Tibial nerve (tissue), 4 donors: Measurements from ENCODE around the gene PITPNM3.

Experiments
- EP300 ChIP-seq, 2 donors: sonication (generic); formaldehyde crosslinking; IDR thresholded peaks; one replicate each; pipeline ENCODE4 v1.6.1; 2017; ENCODE audit warnings: antibody characterized with exemption in 2 of 2, mild to moderate bottlenecking in 1 of 2
- POLR2A ChIP-seq, 2 donors: fragments of 450-650 bp; IDR thresholded peaks; one replicate each; pipeline ENCODE4 v1.6.1; 2017; ENCODE audit warnings: antibody characterized with exemption in 2 of 2, mild to moderate bottlenecking in 2 of 2, moderate library complexity in 2 of 2
- TF ChIP-seq, protein P1 (sequence below), 5 experiments: fragments of 200-600 bp in 3 of 5; fragments of 450-650 bp in 2 of 5; sonication (generic) in 3 of 5; IDR thresholded peaks; one replicate each; pipeline ENCODE4 v1.5.1; 2016 to 2019; ENCODE audit warnings: antibody characterized with exemption in 5 of 5, mild to moderate bottlenecking in 3 of 5, moderate library complexity in 2 of 5

DNA sequence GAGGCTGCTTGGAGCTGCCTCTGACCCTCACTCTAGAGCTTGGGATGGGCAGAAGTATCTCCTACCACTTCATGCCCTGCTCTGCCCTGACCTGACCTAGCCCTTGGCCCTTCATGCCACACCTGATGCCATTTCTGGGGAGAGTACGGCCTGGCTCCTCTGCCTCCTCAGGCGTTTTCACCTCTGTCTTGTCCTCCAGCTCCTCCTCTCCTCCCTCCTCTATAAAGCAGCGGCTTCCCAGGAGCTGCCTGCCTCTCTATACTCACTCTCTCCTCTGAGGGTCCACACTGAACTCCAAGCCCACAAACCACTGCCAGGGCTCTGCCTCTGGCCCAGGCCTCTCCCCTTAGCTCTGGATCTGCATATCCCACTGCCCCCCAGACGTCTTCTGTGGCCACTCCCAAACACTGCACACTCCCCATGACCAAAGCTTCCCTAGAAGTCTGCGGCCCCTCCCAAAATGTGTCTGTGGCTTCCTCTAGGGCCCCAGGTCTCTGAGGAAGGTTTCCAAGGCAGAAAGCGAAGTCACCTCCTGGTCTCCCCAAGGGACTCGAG, 52.6 kb downstream of the PITPNM3 start:
- TF ChIP-seq, protein P1, sequence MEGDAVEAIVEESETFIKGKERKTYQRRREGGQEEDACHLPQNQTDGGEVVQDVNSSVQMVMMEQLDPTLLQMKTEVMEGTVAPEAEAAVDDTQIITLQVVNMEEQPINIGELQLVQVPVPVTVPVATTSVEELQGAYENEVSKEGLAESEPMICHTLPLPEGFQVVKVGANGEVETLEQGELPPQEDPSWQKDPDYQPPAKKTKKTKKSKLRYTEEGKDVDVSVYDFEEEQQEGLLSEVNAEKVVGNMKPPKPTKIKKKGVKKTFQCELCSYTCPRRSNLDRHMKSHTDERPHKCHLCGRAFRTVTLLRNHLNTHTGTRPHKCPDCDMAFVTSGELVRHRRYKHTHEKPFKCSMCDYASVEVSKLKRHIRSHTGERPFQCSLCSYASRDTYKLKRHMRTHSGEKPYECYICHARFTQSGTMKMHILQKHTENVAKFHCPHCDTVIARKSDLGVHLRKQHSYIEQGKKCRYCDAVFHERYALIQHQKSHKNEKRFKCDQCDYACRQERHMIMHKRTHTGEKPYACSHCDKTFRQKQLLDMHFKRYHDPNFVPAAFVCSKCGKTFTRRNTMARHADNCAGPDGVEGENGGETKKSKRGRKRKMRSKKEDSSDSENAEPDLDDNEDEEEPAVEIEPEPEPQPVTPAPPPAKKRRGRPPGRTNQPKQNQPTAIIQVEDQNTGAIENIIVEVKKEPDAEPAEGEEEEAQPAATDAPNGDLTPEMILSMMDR (IDR thresholded peaks at IDR 0.05), result no peak
- TF ChIP-seq POLR2A (IDR thresholded peaks at IDR 0.05), result no peak
- no peak for TF ChIP-seq EP300 (IDR thresholded peaks at IDR 0.05)
